Renal pelvis (tissue), 4 donors: ENCODE measurements around the gene UVSSA. TPM values are rescaled to one million over a fixed set of nuclear protein-coding genes. Genes with fewer than 3 reads are reported as not detected.
"Not testable (repeated sequence)": the region's sequence is repeated elsewhere in the genome, so short reads cannot be mapped to it uniquely, and the experiment has no call there.

Experiments
- DNase-seq: peaks from one replicate; pipeline ENCODE4 v3.0.0-alpha.2; 2013
- polyA plus RNA-seq, 3 donors: library from polyadenylated mRNA; unstranded; fragments of 120-200 nt; gene quantifications; one replicate each; pipeline ENCODE4 v1.2.1, GENCODE V29; 2013; ENCODE audit not compliant: insufficient read length in 3 of 3

The UVSSA gene
- polyA plus RNA-seq, 3 donors: 8.5 to 18.0 (median 16.5) TPM

- no peak for DNase-seq
Observed at GRCh38 chr4:1385373-1386340, 38.6 kb downstream of the UVSSA start.

GRCh38 chr4:1393363-1393762, 46.4 kb downstream of the UVSSA start:
- not testable (repeated sequence) for DNase-seq

GRCh38 chr4:1393866-1394265, 46.9 kb downstream of the UVSSA start:
- DNase-seq: no peak

GRCh38 chr4:1394554-1395388, 47.8 kb downstream of the UVSSA start:
- DNase-seq: not testable (repeated sequence)

GRCh38 chr4:1395389-1395820, 48.4 kb downstream of the UVSSA start:
- DNase-seq: not testable (repeated sequence)

GRCh38 chr4:1395941-1396805, 49.2 kb downstream of the UVSSA start:
- DNase-seq: no peak

GRCh38 chr4:1396806-1397455, 49.9 kb downstream of the UVSSA start:
- DNase-seq: no peak

- DNase-seq: no peak
Observed at GRCh38 chr4:1398681-1399507, 51.9 kb downstream of the UVSSA start.

GRCh38 chr4:1399508-1400190, 52.6 kb downstream of the UVSSA start:
- no peak for DNase-seq

- no peak for DNase-seq
Observed at GRCh38 chr4:1400191-1400805, 53.3 kb downstream of the UVSSA start.

- DNase-seq: no peak
Observed at GRCh38 chr4:1400831-1401408, 53.9 kb downstream of the UVSSA start.

- DNase-seq: no peak
Observed at GRCh38 chr4:1401409-1402020, 54.5 kb downstream of the UVSSA start.

GRCh38 chr4:1402021-1402515, 55.1 kb downstream of the UVSSA start:
- no peak for DNase-seq

GRCh38 chr4:1402516-1403091, 55.6 kb downstream of the UVSSA start:
- DNase-seq: no peak

GRCh38 chr4:1403177-1403583, 56.2 kb downstream of the UVSSA start:
- no peak for DNase-seq

- no peak for DNase-seq
Observed at GRCh38 chr4:1403591-1404572, 56.9 kb downstream of the UVSSA start.
